ENCODE data around the gene C3orf18.
"Not testable (repeated sequence)": the region's sequence is repeated elsewhere in the genome, so short reads cannot be mapped to it uniquely, and the experiment has no call there.

The C3orf18 gene

DNA sequence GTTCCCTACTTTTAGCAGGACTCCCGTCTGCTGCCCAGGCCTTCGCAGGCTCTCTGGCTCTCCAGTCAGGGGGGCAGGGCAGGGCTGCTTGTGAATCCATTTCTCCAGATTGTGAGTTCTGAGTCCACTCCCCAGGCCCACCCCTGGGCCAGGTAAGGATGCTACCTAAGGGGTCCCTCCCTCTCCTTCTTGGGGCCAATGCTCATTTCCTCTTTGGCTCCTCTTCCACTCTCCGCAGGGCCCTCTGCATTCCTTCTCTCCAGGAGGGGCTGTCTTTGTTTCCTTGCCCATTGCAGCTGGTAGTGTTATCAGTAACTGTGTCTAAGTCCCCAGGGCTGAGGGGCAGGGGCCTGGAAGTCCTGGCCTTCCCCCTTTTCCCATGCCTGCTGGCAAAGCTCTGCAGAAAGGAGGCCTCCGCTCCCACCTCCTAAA is 51.1 kb downstream of the C3orf18 start:
- Histone ChIP-seq H3K27me3 (ENCODE audit: insufficient read depth, poor library complexity, severe bottlenecking) (peaks cover 19% of the 10 kb centered on the region), H3K4me3 (replicated peaks; ENCODE audit: insufficient read depth, low read length) (no peak overlapping the region), H3K27ac (replicated peaks) (no peak overlapping the region)
- no peak for TF ChIP-seq POLR2AphosphoS5 (IDR thresholded peaks at IDR 0.05; ENCODE audit: low read depth)
- TF ChIP-seq, protein P1, sequence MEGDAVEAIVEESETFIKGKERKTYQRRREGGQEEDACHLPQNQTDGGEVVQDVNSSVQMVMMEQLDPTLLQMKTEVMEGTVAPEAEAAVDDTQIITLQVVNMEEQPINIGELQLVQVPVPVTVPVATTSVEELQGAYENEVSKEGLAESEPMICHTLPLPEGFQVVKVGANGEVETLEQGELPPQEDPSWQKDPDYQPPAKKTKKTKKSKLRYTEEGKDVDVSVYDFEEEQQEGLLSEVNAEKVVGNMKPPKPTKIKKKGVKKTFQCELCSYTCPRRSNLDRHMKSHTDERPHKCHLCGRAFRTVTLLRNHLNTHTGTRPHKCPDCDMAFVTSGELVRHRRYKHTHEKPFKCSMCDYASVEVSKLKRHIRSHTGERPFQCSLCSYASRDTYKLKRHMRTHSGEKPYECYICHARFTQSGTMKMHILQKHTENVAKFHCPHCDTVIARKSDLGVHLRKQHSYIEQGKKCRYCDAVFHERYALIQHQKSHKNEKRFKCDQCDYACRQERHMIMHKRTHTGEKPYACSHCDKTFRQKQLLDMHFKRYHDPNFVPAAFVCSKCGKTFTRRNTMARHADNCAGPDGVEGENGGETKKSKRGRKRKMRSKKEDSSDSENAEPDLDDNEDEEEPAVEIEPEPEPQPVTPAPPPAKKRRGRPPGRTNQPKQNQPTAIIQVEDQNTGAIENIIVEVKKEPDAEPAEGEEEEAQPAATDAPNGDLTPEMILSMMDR (IDR thresholded peaks at IDR 0.05; ENCODE audit: insufficient read depth, low read length) = no peak
- TF ChIP-seq SPI1 (IDR thresholded peaks at IDR 0.05; ENCODE audit: borderline replicate concordance, low read depth) = no peak
- TF ChIP-seq GABPA (IDR thresholded peaks at IDR 0.05; ENCODE audit: low read depth) = no peak
- TF ChIP-seq, protein P2, sequence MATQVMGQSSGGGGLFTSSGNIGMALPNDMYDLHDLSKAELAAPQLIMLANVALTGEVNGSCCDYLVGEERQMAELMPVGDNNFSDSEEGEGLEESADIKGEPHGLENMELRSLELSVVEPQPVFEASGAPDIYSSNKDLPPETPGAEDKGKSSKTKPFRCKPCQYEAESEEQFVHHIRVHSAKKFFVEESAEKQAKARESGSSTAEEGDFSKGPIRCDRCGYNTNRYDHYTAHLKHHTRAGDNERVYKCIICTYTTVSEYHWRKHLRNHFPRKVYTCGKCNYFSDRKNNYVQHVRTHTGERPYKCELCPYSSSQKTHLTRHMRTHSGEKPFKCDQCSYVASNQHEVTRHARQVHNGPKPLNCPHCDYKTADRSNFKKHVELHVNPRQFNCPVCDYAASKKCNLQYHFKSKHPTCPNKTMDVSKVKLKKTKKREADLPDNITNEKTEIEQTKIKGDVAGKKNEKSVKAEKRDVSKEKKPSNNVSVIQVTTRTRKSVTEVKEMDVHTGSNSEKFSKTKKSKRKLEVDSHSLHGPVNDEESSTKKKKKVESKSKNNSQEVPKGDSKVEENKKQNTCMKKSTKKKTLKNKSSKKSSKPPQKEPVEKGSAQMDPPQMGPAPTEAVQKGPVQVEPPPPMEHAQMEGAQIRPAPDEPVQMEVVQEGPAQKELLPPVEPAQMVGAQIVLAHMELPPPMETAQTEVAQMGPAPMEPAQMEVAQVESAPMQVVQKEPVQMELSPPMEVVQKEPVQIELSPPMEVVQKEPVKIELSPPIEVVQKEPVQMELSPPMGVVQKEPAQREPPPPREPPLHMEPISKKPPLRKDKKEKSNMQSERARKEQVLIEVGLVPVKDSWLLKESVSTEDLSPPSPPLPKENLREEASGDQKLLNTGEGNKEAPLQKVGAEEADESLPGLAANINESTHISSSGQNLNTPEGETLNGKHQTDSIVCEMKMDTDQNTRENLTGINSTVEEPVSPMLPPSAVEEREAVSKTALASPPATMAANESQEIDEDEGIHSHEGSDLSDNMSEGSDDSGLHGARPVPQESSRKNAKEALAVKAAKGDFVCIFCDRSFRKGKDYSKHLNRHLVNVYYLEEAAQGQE (IDR thresholded peaks at IDR 0.05; ENCODE audit: insufficient replicate concordance, low read depth) = no peak
- DNase-seq (ENCODE audit: low read depth in 1 of 2, low spot score in 1 of 2) = no peak

DNA sequence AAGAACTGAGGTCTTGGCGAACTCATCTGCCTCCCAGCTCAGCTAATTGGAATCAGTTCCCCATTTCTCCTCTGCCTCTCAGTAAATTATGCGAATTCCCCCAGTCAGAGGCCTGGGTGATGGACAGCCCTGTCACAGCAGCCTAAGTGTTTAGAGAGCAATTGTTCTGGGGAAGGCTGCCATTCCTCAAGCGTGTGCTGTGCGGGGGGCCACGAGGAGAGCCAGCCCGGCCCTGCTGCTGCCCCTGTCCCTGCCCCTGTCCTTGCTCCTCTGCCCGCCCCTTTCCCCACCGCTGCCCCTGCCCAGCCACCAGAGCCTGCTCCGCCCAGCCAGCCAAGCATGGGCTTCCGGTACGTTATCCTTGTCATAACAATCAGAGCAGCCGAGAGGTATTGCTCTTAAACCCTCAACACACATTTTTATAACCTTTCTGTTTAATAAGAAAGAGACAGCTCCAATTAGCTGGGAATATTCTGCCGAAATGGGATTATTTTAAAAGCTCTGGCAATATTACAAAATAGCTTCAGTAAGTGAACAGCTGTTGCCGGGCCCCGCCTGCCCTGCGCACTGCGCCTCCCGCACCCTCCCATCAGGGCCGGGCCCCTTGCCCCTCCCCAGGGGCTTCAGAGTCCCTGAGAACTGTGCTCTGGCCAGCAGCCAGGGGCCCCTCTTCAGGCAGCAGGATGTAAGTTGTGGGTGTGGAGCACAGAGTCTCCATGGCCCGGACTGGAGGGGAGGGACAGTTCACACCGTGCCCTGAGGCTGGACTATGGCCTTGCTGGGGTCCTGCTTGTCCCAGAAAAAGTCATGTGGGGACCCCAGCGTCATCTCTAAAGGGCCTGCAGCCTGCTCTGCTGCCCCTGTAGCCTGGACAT is 51.7 kb downstream of the C3orf18 start:
- DNase-seq (ENCODE audit: low read depth in 1 of 2, low spot score in 1 of 2) = no peak
- peak; percentile 48; the same call in 1 of the 2 replicates for TF ChIP-seq SPI1 (IDR thresholded peaks at IDR 0.05; ENCODE audit: borderline replicate concordance, low read depth)
- no peak for TF ChIP-seq POLR2AphosphoS5 (IDR thresholded peaks at IDR 0.05; ENCODE audit: low read depth)
- TF ChIP-seq, protein P2 (IDR thresholded peaks at IDR 0.05; ENCODE audit: insufficient replicate concordance, low read depth) = no peak
- Histone ChIP-seq H3K27ac (replicated peaks) (no peak overlapping the region), H3K4me3 (replicated peaks; ENCODE audit: insufficient read depth, low read length) (no peak overlapping the region), H3K27me3 (ENCODE audit: insufficient read depth, poor library complexity, severe bottlenecking) (peaks cover 19% of the 10 kb centered on the region)

DNA sequence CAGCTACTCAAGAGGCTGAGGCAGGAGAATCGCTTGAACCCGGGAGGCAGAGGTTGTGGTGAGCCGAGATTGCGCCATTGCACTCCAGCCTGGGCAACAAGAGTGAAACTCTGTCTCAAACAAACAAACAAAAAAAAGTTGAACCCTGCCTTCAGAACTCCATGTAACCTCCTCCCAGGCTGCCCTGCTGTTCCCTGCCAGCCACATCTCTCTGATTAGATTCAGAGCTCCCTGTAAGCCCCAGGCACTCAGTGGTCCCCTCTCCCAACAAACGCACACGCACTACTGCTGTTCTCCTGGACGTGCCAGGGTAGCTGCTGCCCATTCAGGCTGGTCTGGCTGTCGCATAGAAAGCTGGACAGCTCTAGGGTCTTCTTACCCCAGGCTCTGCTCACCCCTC is 54.6 kb downstream of the C3orf18 start:
- peaks cover 19% of the 10 kb centered on the region for H3K27me3 ChIP-seq (ENCODE audit: insufficient read depth, poor library complexity, severe bottlenecking)
- not testable (repeated sequence) for H3K27ac ChIP-seq (replicated peaks); DNase-seq (ENCODE audit: low read depth in 1 of 2, low spot score in 1 of 2)

DNA sequence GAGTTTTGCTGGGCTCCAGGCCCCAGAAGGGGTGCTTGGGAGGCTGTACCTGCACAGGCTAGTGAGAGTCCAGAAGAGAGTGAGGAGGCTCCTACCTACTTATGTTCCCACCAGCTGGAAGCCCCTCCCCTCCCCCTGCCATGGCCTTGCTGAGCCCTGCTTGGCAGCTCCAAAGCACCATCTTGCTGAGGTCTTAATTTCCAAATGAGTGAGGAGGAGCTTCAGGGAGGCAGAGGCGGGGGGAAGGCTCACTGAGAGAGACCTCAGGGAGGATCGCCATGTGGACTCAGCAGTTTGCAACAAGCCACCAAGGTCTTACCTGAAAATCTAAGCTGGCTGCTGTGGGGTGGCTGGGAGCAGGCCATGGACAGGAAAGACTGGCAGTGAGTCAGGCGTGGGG is 55.4 kb downstream of the C3orf18 start:
- DNase-seq (ENCODE audit: low read depth in 1 of 2, low spot score in 1 of 2) = no peak
- H3K27ac ChIP-seq (replicated peaks) = no peak overlapping the region
- no peak overlapping the region for H3K4me3 ChIP-seq (replicated peaks; ENCODE audit: insufficient read depth, low read length)
- TF ChIP-seq, protein P1 (IDR thresholded peaks at IDR 0.05; ENCODE audit: insufficient read depth, low read length) = no peak
- TF ChIP-seq POLR2AphosphoS5 (IDR thresholded peaks at IDR 0.05; ENCODE audit: low read depth) = no peak
- no peak for TF ChIP-seq GABPA (IDR thresholded peaks at IDR 0.05; ENCODE audit: low read depth)
- TF ChIP-seq SPI1 (IDR thresholded peaks at IDR 0.05; ENCODE audit: borderline replicate concordance, low read depth) = no peak
- TF ChIP-seq, protein P2 (IDR thresholded peaks at IDR 0.05; ENCODE audit: insufficient replicate concordance, low read depth) = no peak
- peaks cover 19% of the 10 kb centered on the region for H3K27me3 ChIP-seq (ENCODE audit: insufficient read depth, poor library complexity, severe bottlenecking)

More for the DNA sequence above, 54.6 kb downstream of the C3orf18 start:
- H3K4me3 ChIP-seq (replicated peaks; ENCODE audit: insufficient read depth, low read length) = not testable (repeated sequence)

Data from HL-60 (cell line).